Lower lobe of right lung (tissue), 2 donors: ENCODE data around the gene OGFOD1. TPM values are rescaled to one million over a fixed set of nuclear protein-coding genes. Genes with fewer than 3 reads are reported as not detected.

Source experiments
- ATAC-seq, 2 donors: fragments of 200-7000 bp; cut with Tn5 transposase; one replicate each; pipeline ENCODE4 v1.9.1; 2020 to 2022; ENCODE audit warnings: mild to moderate bottlenecking in 2 of 2, moderate library complexity in 2 of 2
- DNase-seq: peaks from one replicate; pipeline ENCODE4 v3.0.0-alpha.2; 2020
- H3K27ac ChIP-seq: fragments of 200-600 bp; one replicate; pipeline ENCODE4 v1.8.0; 2022
- H3K27me3 ChIP-seq: fragments of 200-600 bp; one replicate; pipeline ENCODE4 v1.8.0; 2022; ENCODE audit warnings: low read depth
- H3K36me3 ChIP-seq: fragments of 200-600 bp; one replicate; pipeline ENCODE4 v1.8.0; 2022; ENCODE audit warnings: mild to moderate bottlenecking
- H3K4me1 ChIP-seq: fragments of 200-600 bp; one replicate; pipeline ENCODE4 v1.8.0; 2022
- H3K4me3 ChIP-seq: fragments of 200-600 bp; one replicate; pipeline ENCODE4 v1.8.0; 2022; ENCODE audit warnings: mild to moderate bottlenecking
- H3K9me3 ChIP-seq: fragments of 200-600 bp; one replicate; pipeline ENCODE4 v1.8.0; 2022
- intact Hi-C: fragments of 100-400 bp; cut with DNase I; formaldehyde crosslinking; loops from one replicate; pipeline ENCODE4 v1.11.0; 2022
- total RNA-seq: library from RNA; stranded (reverse); fragmentation: NEBNext Ultra II Directional; extraction: Animal tissue kit (Norgen Biotek cat#: 25700); gene quantifications from one replicate; pipeline ENCODE4 v1.2.1, GENCODE V29; 2021
- TF ChIP-seq, protein P1 (sequence below): fragments of 200-600 bp; IDR thresholded peaks from one replicate; pipeline ENCODE4 v1.8.0; 2022; ENCODE audit warnings: antibody characterized with exemption, mild to moderate bottlenecking
- donor health status: DM: no; HTN: yes; CAD: no; lungs with severe emphysema.

OGFOD1 gene
- total RNA-seq, 1 donor from 2014 or later = 26.8 TPM

DNA sequence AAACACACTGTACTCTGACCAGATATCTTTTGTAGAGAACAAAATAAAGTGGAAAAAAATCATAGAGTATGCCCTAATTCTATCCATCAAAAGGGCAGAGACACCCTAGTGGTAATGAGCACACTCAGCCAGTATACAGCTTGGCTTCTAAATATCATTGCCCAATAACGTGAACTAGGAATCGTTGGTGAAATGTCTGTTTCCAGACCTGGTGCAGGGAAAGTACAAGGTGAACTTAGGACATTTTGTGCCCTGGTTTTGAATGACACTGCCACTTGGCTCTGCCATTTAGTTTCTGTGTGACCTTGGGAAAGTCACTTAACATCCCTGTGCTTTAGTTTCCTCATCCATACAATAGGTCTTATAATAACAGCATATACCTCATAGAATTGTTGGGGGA lies 39.7 kb upstream of the OGFOD1 start:
- Histone ChIP-seq H3K27ac (no peak overlapping the region), H3K36me3 (peaks cover 58% of the 10 kb centered on the region), H3K4me3 (no peak overlapping the region), H3K4me1 (peaks cover 6% of the 10 kb centered on the region), H3K27me3 (no peaks in the 10 kb centered on the region), H3K9me3 (no peaks in the 10 kb centered on the region)
- DNase-seq = no peak
- intact Hi-C loops = no loop called here
- TF ChIP-seq, protein P1, sequence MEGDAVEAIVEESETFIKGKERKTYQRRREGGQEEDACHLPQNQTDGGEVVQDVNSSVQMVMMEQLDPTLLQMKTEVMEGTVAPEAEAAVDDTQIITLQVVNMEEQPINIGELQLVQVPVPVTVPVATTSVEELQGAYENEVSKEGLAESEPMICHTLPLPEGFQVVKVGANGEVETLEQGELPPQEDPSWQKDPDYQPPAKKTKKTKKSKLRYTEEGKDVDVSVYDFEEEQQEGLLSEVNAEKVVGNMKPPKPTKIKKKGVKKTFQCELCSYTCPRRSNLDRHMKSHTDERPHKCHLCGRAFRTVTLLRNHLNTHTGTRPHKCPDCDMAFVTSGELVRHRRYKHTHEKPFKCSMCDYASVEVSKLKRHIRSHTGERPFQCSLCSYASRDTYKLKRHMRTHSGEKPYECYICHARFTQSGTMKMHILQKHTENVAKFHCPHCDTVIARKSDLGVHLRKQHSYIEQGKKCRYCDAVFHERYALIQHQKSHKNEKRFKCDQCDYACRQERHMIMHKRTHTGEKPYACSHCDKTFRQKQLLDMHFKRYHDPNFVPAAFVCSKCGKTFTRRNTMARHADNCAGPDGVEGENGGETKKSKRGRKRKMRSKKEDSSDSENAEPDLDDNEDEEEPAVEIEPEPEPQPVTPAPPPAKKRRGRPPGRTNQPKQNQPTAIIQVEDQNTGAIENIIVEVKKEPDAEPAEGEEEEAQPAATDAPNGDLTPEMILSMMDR = no peak
- ATAC-seq = no peak

DNA sequence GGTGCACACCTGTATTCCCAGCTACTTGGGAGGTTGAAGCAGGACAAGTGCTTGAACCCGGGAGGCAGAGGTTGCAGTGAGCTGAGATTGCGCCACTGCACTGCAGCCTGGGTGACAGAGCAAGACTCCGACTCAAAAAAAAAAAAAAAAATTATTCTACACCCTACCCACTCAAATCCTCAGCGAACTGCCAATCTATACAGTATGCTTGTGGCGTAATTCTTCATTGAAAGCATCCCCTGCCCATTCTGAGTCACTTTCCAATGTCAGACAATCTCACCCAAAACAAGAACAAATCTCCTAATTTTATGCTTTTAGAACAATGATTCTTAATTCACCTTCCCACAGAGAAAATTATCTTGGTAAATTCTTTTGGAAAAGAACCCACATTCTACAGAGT lies 38.0 kb upstream of the OGFOD1 start:
- DNase-seq = no peak
- Histone ChIP-seq H3K27me3 (no peaks in the 10 kb centered on the region), H3K9me3 (no peaks in the 10 kb centered on the region), H3K4me3 (no peak overlapping the region), H3K36me3 (peaks cover 44% of the 10 kb centered on the region), H3K4me1 (peaks cover 6% of the 10 kb centered on the region), H3K27ac (no peak overlapping the region)
- TF ChIP-seq, protein P1 = no peak
- intact Hi-C loops = no loop called here
- ATAC-seq = no peak

DNA sequence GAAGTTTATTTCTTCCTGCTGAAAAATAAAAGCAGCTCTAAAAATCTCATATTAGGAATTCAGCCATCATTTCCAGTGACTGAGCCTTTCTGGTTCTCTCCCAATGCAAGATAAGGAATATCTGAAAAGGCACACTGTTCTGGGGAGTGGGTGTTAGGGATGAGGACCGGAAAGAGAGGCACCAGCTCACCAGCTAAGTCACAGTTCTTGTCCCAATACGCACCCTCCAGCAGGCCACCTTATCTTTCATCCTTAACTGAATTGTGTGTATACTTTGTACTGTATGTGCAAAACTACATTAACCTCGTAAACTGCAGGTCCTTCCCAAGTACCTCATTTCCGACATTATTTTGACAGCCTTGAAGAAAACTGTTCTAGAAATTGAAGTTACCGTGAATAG lies 37.0 kb upstream of the OGFOD1 start:
- no peak overlapping the region for H3K27ac ChIP-seq
- H3K4me3 ChIP-seq = no peak overlapping the region
- H3K4me1 ChIP-seq = peaks cover 6% of the 10 kb centered on the region
- no peaks in the 10 kb centered on the region for H3K9me3 ChIP-seq
- TF ChIP-seq, protein P1 = no peak
- DNase-seq (no peak), ATAC-seq (no peak)
- no peaks in the 10 kb centered on the region for H3K27me3 ChIP-seq
- intact Hi-C loops = no loop called here
- peaks cover 34% of the 10 kb centered on the region for H3K36me3 ChIP-seq

DNA sequence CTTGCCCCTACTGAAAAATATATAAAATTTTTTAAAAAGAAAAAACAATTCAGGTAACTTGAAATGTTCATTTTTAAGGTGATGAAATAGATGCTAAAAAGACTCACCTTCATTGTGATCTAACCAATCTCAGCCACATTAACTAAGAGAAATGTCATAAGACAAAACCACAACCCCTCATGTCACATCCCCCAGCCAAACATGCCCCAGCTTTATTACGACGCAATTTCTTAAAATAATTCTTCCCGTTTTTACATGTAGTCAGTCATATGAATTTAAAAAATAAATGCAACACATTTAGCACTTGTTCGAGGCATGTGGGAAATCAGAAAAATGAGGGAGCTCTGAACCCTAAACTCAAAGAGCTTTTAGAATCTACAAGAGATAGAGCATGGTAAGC lies 35.5 kb upstream of the OGFOD1 start:
- Histone ChIP-seq H3K27me3 (no peaks in the 10 kb centered on the region), H3K36me3 (peaks cover 28% of the 10 kb centered on the region), H3K4me3 (no peak overlapping the region), H3K4me1 (peaks cover 6% of the 10 kb centered on the region), H3K9me3 (no peaks in the 10 kb centered on the region), H3K27ac (no peak overlapping the region)
- ATAC-seq (no peak), DNase-seq (no peak)
- TF ChIP-seq, protein P1 = no peak
- intact Hi-C loops = no loop called here

DNA sequence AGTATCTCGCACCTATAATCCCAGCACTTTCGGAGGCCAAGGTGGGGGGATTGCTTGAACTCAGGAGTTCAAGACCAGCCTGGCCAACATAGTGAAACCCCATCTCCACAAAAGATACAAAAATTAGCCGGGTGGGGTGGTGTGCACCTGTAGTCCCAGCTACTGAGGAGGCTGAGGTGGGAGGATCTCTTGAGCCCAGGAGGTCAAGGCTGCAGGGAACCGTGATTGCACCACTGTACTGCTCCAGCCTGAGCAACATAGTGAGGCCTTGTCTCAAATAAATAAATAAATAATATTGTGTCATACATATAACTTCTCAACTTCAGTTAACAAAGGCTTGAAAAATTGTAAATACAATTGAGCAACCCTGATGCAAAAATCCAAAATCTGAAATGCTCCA lies 34.2 kb upstream of the OGFOD1 start:
- H3K4me3 ChIP-seq = no peak overlapping the region

More for the DNA sequence above, 34.2 kb upstream of the OGFOD1 start:
- intact Hi-C loops = no loop called here
- peaks cover 17% of the 10 kb centered on the region for H3K36me3 ChIP-seq
- H3K9me3 ChIP-seq = no peaks in the 10 kb centered on the region
- no peak overlapping the region for H3K27ac ChIP-seq
- TF ChIP-seq, protein P1 = no peak
- DNase-seq = no peak
- H3K4me1 ChIP-seq = peaks cover 12% of the 10 kb centered on the region
- no peak for ATAC-seq
- H3K27me3 ChIP-seq = no peaks in the 10 kb centered on the region
